Fibroblast of the aortic adventitia (primary cell): ENCODE data around the gene CAMSAP1. TPM values are rescaled to one million over a fixed set of nuclear protein-coding genes. Genes with fewer than 3 reads are reported as not detected.

Source experiments
- DNase-seq: peaks from one replicate; pipeline ENCODE4 v3.0.0-alpha.2; 2010; ENCODE audit warnings: low read depth
- H3K4me3 ChIP-seq: 2 replicates; pipeline ENCODE4 v1.5.1; 2011; ENCODE audit warnings: low read depth, mild to moderate bottlenecking, control low read depth, low read length, moderate library complexity
- CTCF ChIP-seq: IDR thresholded peaks from 2 replicates; pipeline ENCODE4 v1.5.1; 2011; ENCODE audit warnings: mild to moderate bottlenecking, low read length, control low read depth, inconsistent platforms; ENCODE audit not compliant: insufficient read depth
- total RNA-seq: library from RNA; depleted of rRNA; stranded (reverse); fragments of >200 nt; gene quantifications from 2 replicates; pipeline ENCODE4 v1.2.3, GENCODE V29; 2012; ENCODE audit warnings: low replicate concordance

CAMSAP1 gene
- total RNA-seq, 1 donor: 15.7 TPM

GRCh38 chr9:135933114-135933513, 25.8 kb upstream of the CAMSAP1 start:
- no peak for DNase-seq

DNA sequence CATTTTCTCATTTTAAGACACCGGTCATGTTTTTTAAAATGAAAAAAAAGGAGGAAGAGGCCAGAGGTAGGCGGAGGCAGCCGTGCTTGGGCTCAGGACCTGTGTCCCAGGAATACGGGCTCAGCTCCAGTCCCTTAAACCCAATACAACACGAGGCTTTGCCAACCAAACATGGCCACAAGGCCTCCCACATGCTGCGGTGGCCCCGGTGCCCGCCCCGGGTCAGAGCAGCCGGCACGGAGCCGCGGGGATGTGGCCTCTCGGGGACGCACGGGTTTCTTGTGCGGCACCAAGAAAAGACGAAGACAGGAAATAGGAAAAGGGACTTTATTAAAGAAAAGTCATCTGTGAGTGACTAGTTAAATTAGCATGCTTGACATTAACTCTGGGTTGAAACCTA, 25.3 kb upstream of the CAMSAP1 start:
- DNase-seq: no peak
- H3K4me3 ChIP-seq: no peak overlapping the region
- TF ChIP-seq CTCF: no peak

More at GRCh38 chr9:135933114-135933513, 25.8 kb upstream of the CAMSAP1 start:
- H3K4me3 ChIP-seq: no peak overlapping the region
- TF ChIP-seq CTCF: no peak

GRCh38 chr9:135931349-135931820, 24.0 kb upstream of the CAMSAP1 start:
- no peak for TF ChIP-seq CTCF
- H3K4me3 ChIP-seq: no peak overlapping the region
- DNase-seq: no peak

- no peak for DNase-seq
- no peak overlapping the region for H3K4me3 ChIP-seq
- TF ChIP-seq CTCF: no peak
These were observed 23.4 kb upstream of the CAMSAP1 start for GRCh38 chr9:135930446-135931345.

GRCh38 chr9:135929656-135930445, 22.5 kb upstream of the CAMSAP1 start:
- DNase-seq: no peak
- H3K4me3 ChIP-seq: no peak overlapping the region
- no peak for TF ChIP-seq CTCF

- no peak for DNase-seq
- H3K4me3 ChIP-seq: no peak overlapping the region
- no peak for TF ChIP-seq CTCF
These were observed 21.6 kb upstream of the CAMSAP1 start for GRCh38 chr9:135928731-135929655.
